ENCODE results near the gene NFIX. TPM values are rescaled to one million over a fixed set of nuclear protein-coding genes. Genes with fewer than 3 reads are reported as not detected.

NFIX gene
- total and polyA plus RNA-seq, 9 of the 15 experiments (the other 6 are each of a cell fraction or from before 2014, with no cell fraction given): 0.28 to 26.8 (median 5.4) TPM

DNA sequence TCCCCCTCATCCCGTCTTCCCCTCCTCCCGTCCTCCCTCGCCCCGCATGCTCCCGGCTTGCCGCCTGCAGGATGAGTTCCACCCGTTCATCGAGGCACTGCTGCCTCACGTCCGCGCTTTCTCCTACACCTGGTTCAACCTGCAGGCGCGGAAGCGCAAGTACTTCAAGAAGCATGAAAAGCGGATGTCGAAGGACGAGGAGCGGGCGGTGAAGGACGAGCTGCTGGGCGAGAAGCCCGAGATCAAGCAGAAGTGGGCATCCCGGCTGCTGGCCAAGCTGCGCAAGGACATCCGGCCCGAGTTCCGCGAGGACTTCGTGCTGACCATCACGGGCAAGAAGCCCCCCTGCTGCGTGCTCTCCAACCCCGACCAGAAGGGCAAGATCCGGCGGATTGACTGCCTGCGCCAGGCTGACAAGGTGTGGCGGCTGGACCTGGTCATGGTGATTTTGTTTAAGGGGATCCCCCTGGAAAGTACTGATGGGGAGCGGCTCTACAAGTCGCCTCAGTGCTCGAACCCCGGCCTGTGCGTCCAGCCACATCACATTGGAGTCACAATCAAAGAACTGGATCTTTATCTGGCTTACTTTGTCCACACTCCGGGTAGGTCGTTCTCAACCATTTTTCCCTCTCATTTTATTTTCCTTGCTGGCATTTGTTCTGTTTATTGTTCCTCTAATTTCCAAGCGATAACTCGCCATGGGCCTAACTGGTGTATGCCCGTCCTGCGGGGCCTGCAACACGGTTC lies 29.8 kb downstream of the NFIX start:
- no peaks in the 10 kb centered on the region for H4K20me1 ChIP-seq (replicated peaks; ENCODE audit: control insufficient read depth, insufficient read depth, low read length)
- DNase-seq (ENCODE audit: extremely low read depth in 1 of 4, low spot score in 3 of 4): no peak
- ChIA-PET POLR2A (no interaction called here), CTCF (ENCODE audit: low intra/inter-chr PET ratio) (no interaction called here)
- FAIRE-seq: no peak
- no peaks in the 10 kb centered on the region for H3K27me3 ChIP-seq (ENCODE audit: control insufficient read depth in 2 of 2, insufficient read depth in 2 of 2, low read length in 2 of 2)
- H3K79me2 ChIP-seq (ENCODE audit: control insufficient read depth, insufficient read depth, low read length): peaks cover 41% of the 10 kb centered on the region
- WGBS (ENCODE audit: insufficient coverage, low coverage, missing lambda C conversion rate): 94% methylated on average over 40 of the region's 48 CpGs
- H3K4me3 ChIP-seq: no peak overlapping the region
- in situ Hi-C loops (cut with MboI) (loop anchor here (5.0 kb wide), 1 partner anchor 38 kb away; no protein-coding TSS in a partner anchor), intact Hi-C loops (cut with micrococcal nuclease) (no loop called here)
- TF ChIP-seq, protein P1, sequence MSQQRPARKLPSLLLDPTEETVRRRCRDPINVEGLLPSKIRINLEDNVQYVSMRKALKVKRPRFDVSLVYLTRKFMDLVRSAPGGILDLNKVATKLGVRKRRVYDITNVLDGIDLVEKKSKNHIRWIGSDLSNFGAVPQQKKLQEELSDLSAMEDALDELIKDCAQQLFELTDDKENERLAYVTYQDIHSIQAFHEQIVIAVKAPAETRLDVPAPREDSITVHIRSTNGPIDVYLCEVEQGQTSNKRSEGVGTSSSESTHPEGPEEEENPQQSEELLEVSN (IDR thresholded peaks at IDR 0.05; ENCODE audit: borderline replicate concordance in 1 of 2, extremely low read depth in 1 of 2, insufficient read depth in 1 of 2, insufficient read length in 1 of 2, low read depth in 1 of 2, low read length in 1 of 2, poor library complexity in 1 of 2, severe bottlenecking in 1 of 2): no peak
- TF ChIP-seq ARID1B (IDR thresholded peaks at IDR 0.05): no peak
- TF ChIP-seq POU5F1 (IDR thresholded peaks at IDR 0.05; ENCODE audit: borderline replicate concordance, low read depth, low read length, partially characterized antibody): no peak
- TF ChIP-seq, protein P2, sequence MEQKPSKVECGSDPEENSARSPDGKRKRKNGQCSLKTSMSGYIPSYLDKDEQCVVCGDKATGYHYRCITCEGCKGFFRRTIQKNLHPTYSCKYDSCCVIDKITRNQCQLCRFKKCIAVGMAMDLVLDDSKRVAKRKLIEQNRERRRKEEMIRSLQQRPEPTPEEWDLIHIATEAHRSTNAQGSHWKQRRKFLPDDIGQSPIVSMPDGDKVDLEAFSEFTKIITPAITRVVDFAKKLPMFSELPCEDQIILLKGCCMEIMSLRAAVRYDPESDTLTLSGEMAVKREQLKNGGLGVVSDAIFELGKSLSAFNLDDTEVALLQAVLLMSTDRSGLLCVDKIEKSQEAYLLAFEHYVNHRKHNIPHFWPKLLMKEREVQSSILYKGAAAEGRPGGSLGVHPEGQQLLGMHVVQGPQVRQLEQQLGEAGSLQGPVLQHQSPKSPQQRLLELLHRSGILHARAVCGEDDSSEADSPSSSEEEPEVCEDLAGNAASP (IDR thresholded peaks at IDR 0.05): no peak
- TF ChIP-seq, protein P3, sequence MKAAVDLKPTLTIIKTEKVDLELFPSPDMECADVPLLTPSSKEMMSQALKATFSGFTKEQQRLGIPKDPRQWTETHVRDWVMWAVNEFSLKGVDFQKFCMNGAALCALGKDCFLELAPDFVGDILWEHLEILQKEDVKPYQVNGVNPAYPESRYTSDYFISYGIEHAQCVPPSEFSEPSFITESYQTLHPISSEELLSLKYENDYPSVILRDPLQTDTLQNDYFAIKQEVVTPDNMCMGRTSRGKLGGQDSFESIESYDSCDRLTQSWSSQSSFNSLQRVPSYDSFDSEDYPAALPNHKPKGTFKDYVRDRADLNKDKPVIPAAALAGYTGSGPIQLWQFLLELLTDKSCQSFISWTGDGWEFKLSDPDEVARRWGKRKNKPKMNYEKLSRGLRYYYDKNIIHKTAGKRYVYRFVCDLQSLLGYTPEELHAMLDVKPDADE (conservative IDR thresholded peaks at IDR 0.05; ENCODE audit: control insufficient read depth, low read depth, low read length): no peak
- no peak for TF ChIP-seq LCOR (CRISPR knock-in tag; IDR thresholded peaks at IDR 0.05)
- TF ChIP-seq ZNF561 (CRISPR knock-in tag; conservative IDR thresholded peaks at IDR 0.05): no peak
- no peak for TF ChIP-seq U2AF2 (optimal IDR thresholded peaks at IDR 0.05; ENCODE audit: low read depth, low read length)
- no peak for TF ChIP-seq ZBTB17 (CRISPR knock-in tag; IDR thresholded peaks at IDR 0.05)
- TF ChIP-seq WHSC1 (IDR thresholded peaks at IDR 0.05; ENCODE audit: low read length): no peak
- TF ChIP-seq NFRKB (IDR thresholded peaks at IDR 0.05; ENCODE audit: low read depth): no peak
- TF ChIP-seq HSF4 (CRISPR knock-in tag; IDR thresholded peaks at IDR 0.05; ENCODE audit: borderline replicate concordance): no peak
- no peak for TF ChIP-seq RFX7 (CRISPR knock-in tag; IDR thresholded peaks at IDR 0.05)
- TF ChIP-seq, protein P4, sequence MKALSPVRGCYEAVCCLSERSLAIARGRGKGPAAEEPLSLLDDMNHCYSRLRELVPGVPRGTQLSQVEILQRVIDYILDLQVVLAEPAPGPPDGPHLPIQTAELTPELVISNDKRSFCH (CRISPR knock-in tag; IDR thresholded peaks at IDR 0.05): no peak
- TF ChIP-seq, protein P4 (tag; IDR thresholded peaks at IDR 0.05): no peak
- peaks cover 45% of the 10 kb centered on the region; the same call in 2 of the 3 replicates for H3K36me3 ChIP-seq (ENCODE audit: control insufficient read depth, insufficient read depth, low read length)
- no peak overlapping the region for H2AFZ ChIP-seq (ENCODE audit: low read depth, low read length)
- peaks cover 9 to 34% of the 10 kb centered on the region in 2 experiments; a peak in 4 of 5 replicates for H3K4me1 ChIP-seq (replicated peaks in 1 of 2; ENCODE audit: control insufficient read depth in 2 of 2, insufficient read depth in 2 of 2, low read length in 2 of 2)
- no peak overlapping the region for H3K9ac ChIP-seq (ENCODE audit: insufficient read depth in 1 of 2, low read depth in 2 of 2, low read length in 2 of 2)
- H3K27ac ChIP-seq (ENCODE audit: extremely low read depth, low read depth, low read length): no peak overlapping the region
- no TSS peak for BruUV-seq (replicated peaks)
- no peaks in the 10 kb centered on the region for H3K9me3 ChIP-seq (replicated peaks; ENCODE audit: control insufficient read depth, insufficient read depth, low read depth, low read length)
- H3K4me2 ChIP-seq (ENCODE audit: insufficient read depth, low read length): no peak overlapping the region
- no peaks in the 10 kb centered on the region for H3K9me1 ChIP-seq (ENCODE audit: control insufficient read depth, insufficient read depth, low read length)
- ATAC-seq: no peak
